ENCODE measurements around the gene TTC23L. TPM values are rescaled to one million over a fixed set of nuclear protein-coding genes. Genes with fewer than 3 reads are reported as not detected.

Gene TTC23L
- total and polyA plus RNA-seq, 4 donors: 4.1 to 6.1 (median 4.9) TPM

GRCh38 chr5:34923694-34924461 lies 84.9 kb downstream of the TTC23L start:
- DNase-seq (ENCODE audit: low read depth in 4 of 6, low spot score in 6 of 6): no peak
- no peaks in the 10 kb centered on the region for H3K4me1 ChIP-seq (ENCODE audit: control insufficient read depth, insufficient read depth, low read length)
- no peaks in the 10 kb centered on the region for H3K9me3 ChIP-seq (ENCODE audit: control insufficient read depth, insufficient read depth, low read length)
- peaks cover 22% of the 10 kb centered on the region for H3K36me3 ChIP-seq (ENCODE audit: control insufficient read depth, insufficient read depth, low read length)
- 90% methylated on average over 2 of the region's 3 CpGs for WGBS (ENCODE audit: insufficient coverage)
- no peak overlapping the region for H3K4me3 ChIP-seq (ENCODE audit: low read depth, low read length)
- H3K27ac ChIP-seq (ENCODE audit: low read depth, low read length): no peak overlapping the region
- no peaks in the 10 kb centered on the region for H3K27me3 ChIP-seq (ENCODE audit: control insufficient read depth, insufficient read depth, low read length)

GRCh38 chr5:34924462-34924765 lies 85.5 kb downstream of the TTC23L start:
- Histone ChIP-seq H3K4me3 (ENCODE audit: low read depth, low read length) (no peak overlapping the region), H3K9me3 (ENCODE audit: control insufficient read depth, insufficient read depth, low read length) (no peaks in the 10 kb centered on the region), H3K27ac (ENCODE audit: low read depth, low read length) (no peak overlapping the region), H3K4me1 (ENCODE audit: control insufficient read depth, insufficient read depth, low read length) (no peaks in the 10 kb centered on the region), H3K27me3 (ENCODE audit: control insufficient read depth, insufficient read depth, low read length) (no peaks in the 10 kb centered on the region), H3K36me3 (ENCODE audit: control insufficient read depth, insufficient read depth, low read length) (peaks cover 22% of the 10 kb centered on the region)
- no peak for DNase-seq (ENCODE audit: low read depth in 4 of 6, low spot score in 6 of 6)

DNA sequence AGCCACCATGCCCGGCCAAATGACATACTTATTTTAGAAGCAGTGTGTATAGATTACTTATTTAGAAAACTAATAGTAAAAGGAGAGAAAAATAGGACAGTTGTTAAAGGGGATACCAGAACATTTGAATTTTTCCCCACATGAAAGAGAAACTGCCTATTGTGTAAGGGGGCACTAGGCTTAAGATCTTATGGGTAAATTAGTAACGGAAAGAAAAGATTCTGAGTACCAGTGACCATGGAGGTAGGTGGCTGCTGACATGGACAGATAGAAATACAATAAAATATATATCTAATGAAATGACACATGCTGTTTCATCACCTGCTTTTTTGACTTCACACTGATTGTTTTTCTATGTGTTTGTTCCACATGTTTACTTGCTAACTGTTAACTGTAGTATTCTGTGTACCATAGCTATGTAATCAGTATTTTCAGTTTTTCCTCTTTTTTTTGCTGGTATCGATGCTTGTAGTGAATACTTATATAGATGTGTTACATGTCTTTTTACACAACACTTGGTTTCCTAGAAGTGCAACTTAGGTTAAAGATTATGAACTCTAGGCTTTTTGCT lies 87.4 kb downstream of the TTC23L start:
- no peak for DNase-seq (ENCODE audit: low read depth in 4 of 6, low spot score in 6 of 6)
- Histone ChIP-seq H3K27me3 (ENCODE audit: control insufficient read depth, insufficient read depth, low read length) (no peaks in the 10 kb centered on the region), H3K27ac (ENCODE audit: low read depth, low read length) (no peak overlapping the region), H3K9me3 (ENCODE audit: control insufficient read depth, insufficient read depth, low read length) (no peaks in the 10 kb centered on the region), H3K4me1 (ENCODE audit: control insufficient read depth, insufficient read depth, low read length) (no peaks in the 10 kb centered on the region), H3K36me3 (ENCODE audit: control insufficient read depth, insufficient read depth, low read length) (peaks cover 22% of the 10 kb centered on the region), H3K4me3 (ENCODE audit: low read depth, low read length) (no peak overlapping the region)
- WGBS (ENCODE audit: insufficient coverage): no CpG with 5 or more reads among the region's 3 CpGs

- Histone ChIP-seq H3K27me3 (ENCODE audit: control insufficient read depth, insufficient read depth, low read length) (no peaks in the 10 kb centered on the region), H3K4me3 (ENCODE audit: low read depth, low read length) (no peak overlapping the region), H3K4me1 (ENCODE audit: control insufficient read depth, insufficient read depth, low read length) (peaks cover 3% of the 10 kb centered on the region), H3K27ac (ENCODE audit: low read depth, low read length) (no peak overlapping the region), H3K9me3 (ENCODE audit: control insufficient read depth, insufficient read depth, low read length) (no peaks in the 10 kb centered on the region), H3K36me3 (ENCODE audit: control insufficient read depth, insufficient read depth, low read length) (peaks cover 20% of the 10 kb centered on the region)
- no peak for DNase-seq (ENCODE audit: low read depth in 4 of 6, low spot score in 6 of 6)
- 80% methylated on average over 2 of the region's 5 CpGs for WGBS (ENCODE audit: insufficient coverage)
Observed at GRCh38 chr5:34927785-34928184, 88.8 kb downstream of the TTC23L start.

GRCh38 chr5:34928267-34928666 lies 89.3 kb downstream of the TTC23L start:
- Histone ChIP-seq H3K36me3 (ENCODE audit: control insufficient read depth, insufficient read depth, low read length) (peaks cover 17% of the 10 kb centered on the region), H3K4me1 (ENCODE audit: control insufficient read depth, insufficient read depth, low read length) (peaks cover 3% of the 10 kb centered on the region), H3K27ac (ENCODE audit: low read depth, low read length) (no peak overlapping the region), H3K27me3 (ENCODE audit: control insufficient read depth, insufficient read depth, low read length) (no peaks in the 10 kb centered on the region), H3K4me3 (ENCODE audit: low read depth, low read length) (no peak overlapping the region), H3K9me3 (ENCODE audit: control insufficient read depth, insufficient read depth, low read length) (no peaks in the 10 kb centered on the region)
- peak in 1 of 6 donors; percentile 1 for DNase-seq (ENCODE audit: low read depth in 4 of 6, low spot score in 6 of 6)
- 100% methylated on average over 1 of the region's 5 CpGs for WGBS (ENCODE audit: insufficient coverage)

- Histone ChIP-seq H3K9me3 (ENCODE audit: control insufficient read depth, insufficient read depth, low read length) (no peaks in the 10 kb centered on the region), H3K27ac (ENCODE audit: low read depth, low read length) (peak within 1 kb of the TSS; percentile 92), H3K4me1 (ENCODE audit: control insufficient read depth, insufficient read depth, low read length) (peaks cover 3% of the 10 kb centered on the region), H3K27me3 (ENCODE audit: control insufficient read depth, insufficient read depth, low read length) (no peaks in the 10 kb centered on the region), H3K4me3 (ENCODE audit: low read depth, low read length) (peak within 1 kb of the TSS; percentile 82), H3K36me3 (ENCODE audit: control insufficient read depth, insufficient read depth, low read length) (peaks cover 13% of the 10 kb centered on the region)
- under 1% methylated on average over 63 of the region's 63 CpGs for WGBS (ENCODE audit: insufficient coverage)
- peak; percentile 88 to 99 (median 94) for DNase-seq (ENCODE audit: low read depth in 4 of 6, low spot score in 6 of 6)
Observed at GRCh38 chr5:34929134-34929719, 90.3 kb downstream of the TTC23L start, which contains the start of gene DNAJC21. Gene DNAJC21 (plus strand): TSS chr5:34929559. CDS start chr5:34929820, 261 bp downstream.

- Histone ChIP-seq H3K4me3 (ENCODE audit: low read depth, low read length) (peak overlapping the region; percentile 82), H3K27me3 (ENCODE audit: control insufficient read depth, insufficient read depth, low read length) (no peaks in the 10 kb centered on the region), H3K9me3 (ENCODE audit: control insufficient read depth, insufficient read depth, low read length) (no peaks in the 10 kb centered on the region), H3K36me3 (ENCODE audit: control insufficient read depth, insufficient read depth, low read length) (peaks cover 13% of the 10 kb centered on the region), H3K27ac (ENCODE audit: low read depth, low read length) (peak overlapping the region; percentile 92), H3K4me1 (ENCODE audit: control insufficient read depth, insufficient read depth, low read length) (peaks cover 3% of the 10 kb centered on the region)
- DNase-seq (ENCODE audit: low read depth in 4 of 6, low spot score in 6 of 6): peak in 5 of 6 donors; percentile 48 to 91 (median 65)
- WGBS (ENCODE audit: insufficient coverage): 0% methylated on average over 63 of the region's 70 CpGs
Observed at GRCh38 chr5:34929720-34930461, 90.9 kb downstream of the TTC23L start.

- Histone ChIP-seq H3K36me3 (ENCODE audit: control insufficient read depth, insufficient read depth, low read length) (peaks cover 13% of the 10 kb centered on the region), H3K27me3 (ENCODE audit: control insufficient read depth, insufficient read depth, low read length) (no peaks in the 10 kb centered on the region), H3K4me1 (ENCODE audit: control insufficient read depth, insufficient read depth, low read length) (peaks cover 3% of the 10 kb centered on the region), H3K4me3 (ENCODE audit: low read depth, low read length) (peak overlapping the region; percentile 82), H3K9me3 (ENCODE audit: control insufficient read depth, insufficient read depth, low read length) (no peaks in the 10 kb centered on the region), H3K27ac (ENCODE audit: low read depth, low read length) (peak overlapping the region; percentile 92)
- DNase-seq (ENCODE audit: low read depth in 4 of 6, low spot score in 6 of 6): no peak
- no CpG with 5 or more reads among the region's 3 CpGs for WGBS (ENCODE audit: insufficient coverage)
Observed at GRCh38 chr5:34930462-34930844, 91.5 kb downstream of the TTC23L start.

GRCh38 chr5:34930870-34931269 lies 91.9 kb downstream of the TTC23L start:
- no peaks in the 10 kb centered on the region for H3K27me3 ChIP-seq (ENCODE audit: control insufficient read depth, insufficient read depth, low read length)
- no peak overlapping the region for H3K27ac ChIP-seq (ENCODE audit: low read depth, low read length)
- no peak for DNase-seq (ENCODE audit: low read depth in 4 of 6, low spot score in 6 of 6)
- peaks cover 3% of the 10 kb centered on the region for H3K4me1 ChIP-seq (ENCODE audit: control insufficient read depth, insufficient read depth, low read length)
- peak overlapping the region; percentile 82 for H3K4me3 ChIP-seq (ENCODE audit: low read depth, low read length)
- 50% methylated on average over 1 of the region's 4 CpGs for WGBS (ENCODE audit: insufficient coverage)
- H3K36me3 ChIP-seq (ENCODE audit: control insufficient read depth, insufficient read depth, low read length): peaks cover 10% of the 10 kb centered on the region
- no peaks in the 10 kb centered on the region for H3K9me3 ChIP-seq (ENCODE audit: control insufficient read depth, insufficient read depth, low read length)

All from spinal cord (tissue), 10 donors.